ENCODE data around the gene CDC45. TPM values are rescaled to one million over a fixed set of nuclear protein-coding genes. Genes with fewer than 3 reads are reported as not detected.

The CDC45 gene
- total RNA-seq, 1 donor from 2014 or later, result 50.7 TPM

DNA sequence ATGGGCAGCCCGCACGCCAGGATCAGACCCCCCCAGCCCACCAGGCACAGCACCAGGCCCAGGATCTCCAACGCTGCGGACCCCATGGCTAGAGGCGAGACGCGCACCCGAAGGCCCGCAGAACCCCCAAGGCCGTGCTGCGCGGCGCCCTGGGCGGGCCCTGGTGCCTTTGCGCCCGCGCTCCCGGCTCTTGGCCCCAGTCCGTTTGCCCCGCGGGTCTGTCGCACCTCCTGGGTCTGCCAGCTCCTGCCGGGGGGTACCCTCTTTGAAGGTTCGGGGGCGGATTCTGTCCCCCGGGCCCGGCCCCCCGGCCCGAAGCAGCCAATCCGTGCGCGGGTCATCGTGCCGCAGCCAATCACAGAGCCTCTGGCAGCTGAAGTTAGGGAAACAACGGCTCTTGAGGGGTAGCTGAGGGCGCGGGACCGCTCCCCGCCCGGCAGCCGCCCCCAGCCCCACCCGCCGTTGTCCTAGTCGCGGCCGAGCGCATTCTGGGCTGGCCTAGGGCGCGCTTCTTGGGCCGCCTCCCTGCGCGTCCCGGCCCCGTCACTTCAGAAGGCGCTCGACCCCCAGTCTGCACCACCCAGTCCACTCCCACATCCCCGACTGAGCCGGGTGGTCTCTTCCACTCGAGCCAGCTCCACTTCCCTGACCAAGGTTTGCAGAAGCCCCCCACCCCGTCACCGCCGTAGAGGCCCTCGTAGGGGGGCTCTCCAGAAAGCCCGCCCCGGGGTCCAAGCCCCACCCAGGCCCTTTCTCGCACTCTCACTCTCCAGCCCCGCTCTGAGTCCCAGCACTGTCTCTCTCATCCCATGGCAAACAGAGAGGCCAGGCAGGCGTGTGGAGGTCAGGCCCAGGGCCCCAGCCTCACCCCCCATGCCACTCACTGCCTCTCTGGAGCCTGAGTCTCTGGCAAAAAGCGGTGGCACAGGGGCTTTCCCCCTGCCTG lies 44.7 kb downstream of the CDC45 start, which contains the start of gene CLDN5:
TSS of gene CLDN5 (minus strand) at position 241 of the 946 bp plus-strand sequence. CDS start at position 86, 155 bp downstream.
- TF ChIP-seq EZH2phosphoT487 (IDR thresholded peaks at IDR 0.05), result no peak
- no peak for TF ChIP-seq EZH2 (IDR thresholded peaks at IDR 0.05)
- TF ChIP-seq, protein P1, sequence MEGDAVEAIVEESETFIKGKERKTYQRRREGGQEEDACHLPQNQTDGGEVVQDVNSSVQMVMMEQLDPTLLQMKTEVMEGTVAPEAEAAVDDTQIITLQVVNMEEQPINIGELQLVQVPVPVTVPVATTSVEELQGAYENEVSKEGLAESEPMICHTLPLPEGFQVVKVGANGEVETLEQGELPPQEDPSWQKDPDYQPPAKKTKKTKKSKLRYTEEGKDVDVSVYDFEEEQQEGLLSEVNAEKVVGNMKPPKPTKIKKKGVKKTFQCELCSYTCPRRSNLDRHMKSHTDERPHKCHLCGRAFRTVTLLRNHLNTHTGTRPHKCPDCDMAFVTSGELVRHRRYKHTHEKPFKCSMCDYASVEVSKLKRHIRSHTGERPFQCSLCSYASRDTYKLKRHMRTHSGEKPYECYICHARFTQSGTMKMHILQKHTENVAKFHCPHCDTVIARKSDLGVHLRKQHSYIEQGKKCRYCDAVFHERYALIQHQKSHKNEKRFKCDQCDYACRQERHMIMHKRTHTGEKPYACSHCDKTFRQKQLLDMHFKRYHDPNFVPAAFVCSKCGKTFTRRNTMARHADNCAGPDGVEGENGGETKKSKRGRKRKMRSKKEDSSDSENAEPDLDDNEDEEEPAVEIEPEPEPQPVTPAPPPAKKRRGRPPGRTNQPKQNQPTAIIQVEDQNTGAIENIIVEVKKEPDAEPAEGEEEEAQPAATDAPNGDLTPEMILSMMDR (IDR thresholded peaks at IDR 0.05), result no peak
- H3F3A ChIP-seq (ENCODE audit: low read depth), result peaks cover 19% of the 10 kb centered on the region
- H3K36me3 Mint-ChIP-seq, result no peaks in the 10 kb centered on the region
- H2AFZ ChIP-seq (replicated peaks), result peak within 1 kb of the TSS; percentile 93
- H3K4me2 ChIP-seq, result peak within 1 kb of the TSS; percentile 86
- peak within 1 kb of the TSS; percentile 4 for H3K27ac Mint-ChIP-seq
- peaks cover 17% of the 10 kb centered on the region for H4K20me1 ChIP-seq (ENCODE audit: low read depth)
- H3K36me3 ChIP-seq, result no peaks in the 10 kb centered on the region
- no peak within 1 kb of the TSS for H3K9ac ChIP-seq
- H3K79me2 ChIP-seq (ENCODE audit: low read depth), result no peaks in the 10 kb centered on the region
- H3K9me3 Mint-ChIP-seq, result no peaks in the 10 kb centered on the region
- peak within 1 kb of the TSS; percentile 54 for H3K4me3 ChIP-seq
- peak within 1 kb of the TSS; percentile 82 for H3K4me3 Mint-ChIP-seq
- peak; percentile 75 for DNase-seq (ENCODE audit: low spot score)
- H3K27me3 ChIP-seq, result peaks cover 57% of the 10 kb centered on the region
- H3K4me1 ChIP-seq, result peaks cover 15% of the 10 kb centered on the region
- H3K9me3 ChIP-seq (ENCODE audit: low read depth), result no peaks in the 10 kb centered on the region
- peaks cover 28% of the 10 kb centered on the region for H3K27me3 Mint-ChIP-seq (ENCODE audit: insufficient read depth, low read depth)
- H3K4me1 Mint-ChIP-seq, result peaks cover 18% of the 10 kb centered on the region
- no peak within 1 kb of the TSS for H3K27ac ChIP-seq

DNA sequence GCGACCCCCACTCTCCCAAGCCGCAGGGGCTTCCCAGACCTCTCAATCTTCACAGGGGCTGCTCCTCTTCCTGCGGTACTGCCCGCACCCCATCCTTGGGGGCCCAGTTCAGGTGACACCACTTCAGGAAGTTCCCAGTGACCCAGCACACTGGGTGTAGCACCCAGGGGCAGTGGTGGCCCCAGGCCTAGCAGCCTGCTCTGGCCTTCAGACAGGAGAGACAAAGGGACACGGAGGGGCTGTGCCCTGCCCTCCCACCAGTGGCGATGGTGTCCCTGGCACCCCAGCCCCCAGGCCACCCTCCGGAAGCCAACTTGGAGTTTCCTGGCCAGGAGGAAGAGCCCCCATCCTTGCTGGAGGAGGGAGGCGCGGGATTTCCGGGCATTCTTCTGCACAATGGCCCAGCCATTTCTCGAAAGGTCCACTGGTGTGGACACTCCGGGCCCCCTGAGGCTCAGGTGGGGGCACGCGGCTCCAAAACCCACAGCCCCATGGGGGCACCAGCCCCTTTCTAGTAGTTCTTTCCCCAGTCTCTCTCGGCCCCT lies 45.5 kb downstream of the CDC45 start:
- H3K36me3 Mint-ChIP-seq, result no peaks in the 10 kb centered on the region
- H3K27me3 ChIP-seq, result peaks cover 57% of the 10 kb centered on the region
- H3K4me1 ChIP-seq, result peaks cover 15% of the 10 kb centered on the region
- H3K4me3 ChIP-seq, result peak overlapping the region; percentile 54
- no peaks in the 10 kb centered on the region for H3K36me3 ChIP-seq
- H3K27ac Mint-ChIP-seq, result no peak overlapping the region
- peaks cover 18% of the 10 kb centered on the region for H3K4me1 Mint-ChIP-seq
- peaks cover 19% of the 10 kb centered on the region for H3F3A ChIP-seq (ENCODE audit: low read depth)
- H3K27ac ChIP-seq, result no peak overlapping the region
- H3K9me3 Mint-ChIP-seq, result no peaks in the 10 kb centered on the region
- peak overlapping the region; percentile 86 for H3K4me2 ChIP-seq
- peak overlapping the region; percentile 82 for H3K4me3 Mint-ChIP-seq
- TF ChIP-seq EZH2phosphoT487 (IDR thresholded peaks at IDR 0.05), result no peak
- no peak for DNase-seq (ENCODE audit: low spot score)
- peak overlapping the region; percentile 93 for H2AFZ ChIP-seq (replicated peaks)
- peaks cover 17% of the 10 kb centered on the region for H4K20me1 ChIP-seq (ENCODE audit: low read depth)
- H3K27me3 Mint-ChIP-seq (ENCODE audit: insufficient read depth, low read depth), result peaks cover 29% of the 10 kb centered on the region
- H3K79me2 ChIP-seq (ENCODE audit: low read depth), result no peaks in the 10 kb centered on the region
- H3K9ac ChIP-seq, result no peak overlapping the region
- no peaks in the 10 kb centered on the region for H3K9me3 ChIP-seq (ENCODE audit: low read depth)

DNA sequence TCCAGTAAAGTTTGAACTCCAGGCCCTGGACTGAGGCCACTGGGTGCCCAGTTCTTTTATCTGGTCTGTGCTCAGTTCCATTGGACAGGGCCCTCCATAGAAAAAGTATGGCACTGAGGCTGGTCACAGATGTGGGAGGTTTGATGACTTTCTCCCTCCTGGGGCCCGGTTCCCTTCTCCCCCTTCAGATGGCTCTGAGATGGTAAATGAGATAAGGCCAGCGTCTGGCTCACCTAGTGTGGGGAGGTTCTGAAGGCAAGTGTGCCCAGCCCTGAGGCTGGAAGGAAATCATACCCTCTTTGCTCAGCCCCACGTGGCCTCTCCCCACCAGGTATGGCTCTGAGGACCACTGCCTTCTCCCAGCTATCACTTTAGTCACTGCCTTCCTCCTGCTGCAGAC lies 45.9 kb downstream of the CDC45 start:
- no peak overlapping the region for H3K9ac ChIP-seq
- peak overlapping the region; percentile 42 for H3K27ac Mint-ChIP-seq
- peaks cover 29% of the 10 kb centered on the region for H3K27me3 Mint-ChIP-seq (ENCODE audit: insufficient read depth, low read depth)
- H3K4me2 ChIP-seq, result no peak overlapping the region
- H3K4me1 ChIP-seq, result peaks cover 15% of the 10 kb centered on the region
- H3K4me3 Mint-ChIP-seq, result peak overlapping the region; percentile 57
- DNase-seq (ENCODE audit: low spot score), result no peak
- H2AFZ ChIP-seq (replicated peaks), result no peak overlapping the region
- no peaks in the 10 kb centered on the region for H3K9me3 Mint-ChIP-seq
- no peaks in the 10 kb centered on the region for H3K36me3 Mint-ChIP-seq
- H3K4me3 ChIP-seq, result no peak overlapping the region
- peaks cover 19% of the 10 kb centered on the region for H3F3A ChIP-seq (ENCODE audit: low read depth)
- H3K4me1 Mint-ChIP-seq, result peaks cover 18% of the 10 kb centered on the region
- H3K9me3 ChIP-seq (ENCODE audit: low read depth), result no peaks in the 10 kb centered on the region
- H4K20me1 ChIP-seq (ENCODE audit: low read depth), result peaks cover 17% of the 10 kb centered on the region
- H3K27me3 ChIP-seq, result peaks cover 57% of the 10 kb centered on the region
- no peaks in the 10 kb centered on the region for H3K79me2 ChIP-seq (ENCODE audit: low read depth)
- no peak overlapping the region for H3K27ac ChIP-seq
- H3K36me3 ChIP-seq, result no peaks in the 10 kb centered on the region
- TF ChIP-seq, protein P1 (IDR thresholded peaks at IDR 0.05), result no peak
- TF ChIP-seq EZH2 (IDR thresholded peaks at IDR 0.05) (no peak), EZH2phosphoT487 (IDR thresholded peaks at IDR 0.05) (no peak)

All from neural progenitor cell (in vitro differentiated cells).